ENCODE measurements around the gene DUOX1. TPM values are rescaled to one million over a fixed set of nuclear protein-coding genes. Genes with fewer than 3 reads are reported as not detected.

DUOX1 gene
- total and polyA plus RNA-seq, 9 of the 15 experiments (the other 6 are each of a cell fraction or from before 2014, with no cell fraction given) = 0.01 to 0.22 (median 0.01) TPM; not detected in 6

DNA sequence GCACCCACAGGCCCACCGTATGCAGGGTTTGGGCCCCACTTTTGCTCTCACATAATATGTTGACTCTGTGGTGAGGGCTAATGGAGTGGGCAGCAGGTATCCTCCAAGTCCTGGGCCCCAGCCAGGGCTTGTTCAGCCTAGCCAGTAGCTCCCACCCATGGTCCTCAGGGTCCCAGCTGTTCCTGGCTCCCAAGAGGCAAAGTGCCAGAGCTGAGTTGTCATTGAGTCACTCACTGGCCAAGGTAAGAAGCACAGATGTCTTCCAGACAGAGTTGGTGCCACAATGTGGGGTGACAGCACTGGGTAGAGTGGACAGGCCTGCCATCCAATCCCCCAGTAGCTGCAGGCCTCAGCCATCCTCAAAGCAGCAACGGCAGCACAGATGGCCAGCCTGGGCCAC, 53.7 kb downstream of the DUOX1 start:
- no peak for ATAC-seq
- POLR2A ChIA-PET = interaction anchor here (0.6 to 2.8 kb wide), 3 partner anchors 16 to 30 kb away, joined by 3 to 8 read pairs (median 3); no protein-coding TSS in a partner anchor
- no peak overlapping the region for H3K4me2 ChIP-seq (ENCODE audit: insufficient read depth, low read length)
- WGBS (ENCODE audit: insufficient coverage, low coverage, missing lambda C conversion rate) = 59% methylated on average over 2 of the region's 2 CpGs
- no peaks in the 10 kb centered on the region for H4K20me1 ChIP-seq (replicated peaks; ENCODE audit: control insufficient read depth, insufficient read depth, low read length)
- no peak overlapping the region for H2AFZ ChIP-seq (ENCODE audit: low read depth, low read length)
- in situ Hi-C loops (cut with MboI) (loop anchor here (25.0 kb wide), 1 partner anchor 429 kb away; no protein-coding TSS in a partner anchor), intact Hi-C loops (cut with micrococcal nuclease) (no loop called here)
- FAIRE-seq = peak; percentile 11
- H3K36me3 ChIP-seq (ENCODE audit: control insufficient read depth, insufficient read depth, low read length) = no peaks in the 10 kb centered on the region
- H3K9me3 ChIP-seq (replicated peaks; ENCODE audit: control insufficient read depth, insufficient read depth, low read depth, low read length) = no peaks in the 10 kb centered on the region
- CTCF ChIA-PET (ENCODE audit: low intra/inter-chr PET ratio) = no interaction called here
- TF ChIP-seq CEBPB (tag; IDR thresholded peaks at IDR 0.05) = no peak
- no peak for TF ChIP-seq SMARCE1 (IDR thresholded peaks at IDR 0.05)
- TF ChIP-seq, protein P1, sequence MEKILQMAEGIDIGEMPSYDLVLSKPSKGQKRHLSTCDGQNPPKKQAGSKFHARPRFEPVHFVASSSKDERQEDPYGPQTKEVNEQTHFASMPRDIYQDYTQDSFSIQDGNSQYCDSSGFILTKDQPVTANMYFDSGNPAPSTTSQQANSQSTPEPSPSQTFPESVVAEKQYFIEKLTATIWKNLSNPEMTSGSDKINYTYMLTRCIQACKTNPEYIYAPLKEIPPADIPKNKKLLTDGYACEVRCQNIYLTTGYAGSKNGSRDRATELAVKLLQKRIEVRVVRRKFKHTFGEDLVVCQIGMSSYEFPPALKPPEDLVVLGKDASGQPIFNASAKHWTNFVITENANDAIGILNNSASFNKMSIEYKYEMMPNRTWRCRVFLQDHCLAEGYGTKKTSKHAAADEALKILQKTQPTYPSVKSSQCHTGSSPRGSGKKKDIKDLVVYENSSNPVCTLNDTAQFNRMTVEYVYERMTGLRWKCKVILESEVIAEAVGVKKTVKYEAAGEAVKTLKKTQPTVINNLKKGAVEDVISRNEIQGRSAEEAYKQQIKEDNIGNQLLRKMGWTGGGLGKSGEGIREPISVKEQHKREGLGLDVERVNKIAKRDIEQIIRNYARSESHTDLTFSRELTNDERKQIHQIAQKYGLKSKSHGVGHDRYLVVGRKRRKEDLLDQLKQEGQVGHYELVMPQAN (IDR thresholded peaks at IDR 0.05; ENCODE audit: borderline replicate concordance) = no peak
- TF ChIP-seq CREB1 (IDR thresholded peaks at IDR 0.05) = no peak
- no peak for TF ChIP-seq CREB1 (CRISPR knock-in tag; IDR thresholded peaks at IDR 0.05)
- no peak for TF ChIP-seq GABPB1 (CRISPR knock-in tag; IDR thresholded peaks at IDR 0.05)
- no peak for TF ChIP-seq ZNF217 (CRISPR knock-in tag; IDR thresholded peaks at IDR 0.05)
- no peak for TF ChIP-seq ZNF583 (CRISPR knock-in tag; IDR thresholded peaks at IDR 0.05)
- TF ChIP-seq ZZZ3 (IDR thresholded peaks at IDR 0.05) = no peak
- TF ChIP-seq TCF7 (IDR thresholded peaks at IDR 0.05; ENCODE audit: borderline replicate concordance) = no peak
- no peak for TF ChIP-seq MXI1 (IDR thresholded peaks at IDR 0.05; ENCODE audit: low read depth, low read length)
- H3K9ac ChIP-seq (ENCODE audit: insufficient read depth in 1 of 2, low read depth in 2 of 2, low read length in 2 of 2) = 0 out of 4 replicates have a peak overlapping the region, but pooled peaks of 1 of the 2 experiments have one; percentile 66
- no peaks in the 10 kb centered on the region for H3K79me2 ChIP-seq (ENCODE audit: control insufficient read depth, insufficient read depth, low read length)
- BruUV-seq (replicated peaks) = no TSS peak
- no peaks in the 10 kb centered on the region for H3K9me1 ChIP-seq (ENCODE audit: control insufficient read depth, insufficient read depth, low read length)
- no peaks in the 10 kb centered on the region for H3K27me3 ChIP-seq (ENCODE audit: control insufficient read depth in 2 of 2, insufficient read depth in 2 of 2, low read length in 2 of 2)
- peak in 1 of 4 experiments; percentile 2 for DNase-seq (ENCODE audit: extremely low read depth in 1 of 4, low spot score in 3 of 4)
- no peak overlapping the region for H3K27ac ChIP-seq (ENCODE audit: extremely low read depth, low read depth, low read length)
- H3K4me3 ChIP-seq = no peak overlapping the region
- H3K4me1 ChIP-seq (replicated peaks in 1 of 2; ENCODE audit: control insufficient read depth in 2 of 2, insufficient read depth in 2 of 2, low read length in 2 of 2) = peaks cover 9 to 22% of the 10 kb centered on the region in 2 experiments; a peak in 3 of 5 replicates
